ENCODE data around the gene C2orf78. TPM values are rescaled to one million over a fixed set of nuclear protein-coding genes. Genes with fewer than 3 reads are reported as not detected.

C2orf78 gene
- total and polyA plus RNA-seq, 2 of the 4 experiments (the other 2 are of a cell fraction) = 0.03 TPM; not detected in 1

DNA sequence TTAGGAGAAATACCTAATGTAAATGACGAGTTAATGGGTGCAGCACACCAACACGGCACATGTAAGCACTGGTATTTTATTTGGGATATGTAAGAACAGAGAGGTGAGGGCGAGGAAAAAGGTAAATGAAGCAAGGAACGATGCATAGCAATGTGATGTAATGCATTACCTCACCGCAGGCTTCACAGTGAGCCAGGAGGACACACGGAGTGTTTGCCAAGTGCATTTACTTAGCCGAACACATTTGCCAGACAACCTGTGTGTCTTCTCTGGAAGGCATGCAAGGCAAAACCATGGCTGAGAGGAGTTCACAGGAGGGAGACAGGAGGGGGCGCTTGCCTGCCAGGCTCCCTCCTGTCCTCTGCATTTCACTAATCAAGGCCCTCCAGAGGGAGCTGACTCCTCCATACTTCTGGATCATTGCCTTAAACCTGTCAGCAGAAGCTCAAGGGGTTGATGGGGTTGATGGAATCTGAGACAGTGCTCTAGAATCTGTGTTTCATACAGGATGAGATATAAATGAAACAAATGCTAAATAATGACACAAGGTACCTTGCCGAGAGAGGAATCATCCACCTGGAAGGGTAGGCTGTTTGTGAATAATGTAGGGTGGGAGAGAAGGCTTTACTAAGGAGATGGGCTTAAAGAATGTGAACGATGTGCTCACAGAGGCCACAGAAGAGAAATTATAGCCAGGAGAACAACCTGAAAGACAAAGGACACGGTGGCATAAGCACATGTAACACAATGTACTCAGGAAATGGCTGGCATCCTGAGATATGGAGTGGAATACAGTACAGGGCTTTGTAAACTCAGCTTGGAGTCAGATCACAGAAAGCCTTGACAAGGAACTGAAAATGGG, 37.7 kb upstream of the C2orf78 start:
- H3K27me3 ChIP-seq (ENCODE audit: control insufficient read depth, insufficient read depth, low read length) = no peaks in the 10 kb centered on the region
- no peak overlapping the region for H3K4ac ChIP-seq (ENCODE audit: low read depth, low read length)
- H3K79me1 ChIP-seq (ENCODE audit: low read depth in 1 of 2, low read length in 2 of 2) = no peaks in the 10 kb centered on the region
- H3K4me2 ChIP-seq (ENCODE audit: low read depth, low read length) = no peak overlapping the region
- DNase-seq (no peak), ATAC-seq (ENCODE audit: low read depth) (no peak)
- H3K9ac ChIP-seq (ENCODE audit: low read depth, low read length) = no peak overlapping the region
- dilution Hi-C loops (cut with HindIII; ENCODE audit: low sequenced_read_pairs, unreplicated experiment) = no loop called here
- no peaks in the 10 kb centered on the region for H3K4me1 ChIP-seq (ENCODE audit: control insufficient read depth, insufficient read depth, low read length)
- H3K14ac ChIP-seq (replicated peaks; ENCODE audit: low read depth, low read length) = no peak overlapping the region
- H4K20me1 ChIP-seq (ENCODE audit: insufficient read depth, low read length) = no peaks in the 10 kb centered on the region
- H3K9me1 ChIP-seq (ENCODE audit: insufficient read depth, low read length) = no peaks in the 10 kb centered on the region
- no peak overlapping the region for H2BK15ac ChIP-seq (ENCODE audit: low read depth, low read length)
- no peak overlapping the region for H2AFZ ChIP-seq (replicated peaks; ENCODE audit: low read length, poor library complexity)
- no peak overlapping the region for H4K91ac ChIP-seq (ENCODE audit: insufficient read depth, low read depth, low read length)
- no peak overlapping the region for H3K56ac ChIP-seq (ENCODE audit: extremely low read depth, insufficient read depth, low read length)
- no peak overlapping the region for H3K18ac ChIP-seq (ENCODE audit: low read depth, low read length)
- ChIA-PET POLR2A (ENCODE audit: unreplicated experiment) (no interaction called here), CTCF (no interaction called here)
- H3K27ac ChIP-seq (ENCODE audit: insufficient read depth, low read length) = no peak overlapping the region
- peaks cover 21% of the 10 kb centered on the region for H3K36me3 ChIP-seq (ENCODE audit: control insufficient read depth, insufficient read depth, low read length)
- no peak overlapping the region for H2BK20ac ChIP-seq (ENCODE audit: low read depth, low read length)
- H3K23ac ChIP-seq (ENCODE audit: low read depth, low read length) = no peak overlapping the region
- TF ChIP-seq RAD21 (IDR thresholded peaks at IDR 0.05; ENCODE audit: low read length) (no peak), CHD1 (IDR thresholded peaks at IDR 0.05; ENCODE audit: low read depth, low read length) (no peak), POLR2A (IDR thresholded peaks at IDR 0.05; ENCODE audit: low read depth, low read length) (no peak), RFX5 (IDR thresholded peaks at IDR 0.05; ENCODE audit: low read depth, low read length) (no peak), MAFK (IDR thresholded peaks at IDR 0.05; ENCODE audit: low read depth, low read length) (no peak), RCOR1 (IDR thresholded peaks at IDR 0.05; ENCODE audit: insufficient replicate concordance, low read length) (no peak), SMC3 (IDR thresholded peaks at IDR 0.05; ENCODE audit: low read depth, low read length) (no peak), BHLHE40 (IDR thresholded peaks at IDR 0.05; ENCODE audit: low read depth, low read length) (no peak), NFE2L2 (IDR thresholded peaks at IDR 0.05; ENCODE audit: low read depth, low read length) (no peak), MXI1 (IDR thresholded peaks at IDR 0.05; ENCODE audit: borderline replicate concordance, low read depth, low read length) (no peak)
- TF ChIP-seq, protein P1, sequence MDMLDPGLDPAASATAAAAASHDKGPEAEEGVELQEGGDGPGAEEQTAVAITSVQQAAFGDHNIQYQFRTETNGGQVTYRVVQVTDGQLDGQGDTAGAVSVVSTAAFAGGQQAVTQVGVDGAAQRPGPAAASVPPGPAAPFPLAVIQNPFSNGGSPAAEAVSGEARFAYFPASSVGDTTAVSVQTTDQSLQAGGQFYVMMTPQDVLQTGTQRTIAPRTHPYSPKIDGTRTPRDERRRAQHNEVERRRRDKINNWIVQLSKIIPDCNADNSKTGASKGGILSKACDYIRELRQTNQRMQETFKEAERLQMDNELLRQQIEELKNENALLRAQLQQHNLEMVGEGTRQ (IDR thresholded peaks at IDR 0.05; ENCODE audit: low read depth, low read length) = no peak
- TF ChIP-seq, protein P2, sequence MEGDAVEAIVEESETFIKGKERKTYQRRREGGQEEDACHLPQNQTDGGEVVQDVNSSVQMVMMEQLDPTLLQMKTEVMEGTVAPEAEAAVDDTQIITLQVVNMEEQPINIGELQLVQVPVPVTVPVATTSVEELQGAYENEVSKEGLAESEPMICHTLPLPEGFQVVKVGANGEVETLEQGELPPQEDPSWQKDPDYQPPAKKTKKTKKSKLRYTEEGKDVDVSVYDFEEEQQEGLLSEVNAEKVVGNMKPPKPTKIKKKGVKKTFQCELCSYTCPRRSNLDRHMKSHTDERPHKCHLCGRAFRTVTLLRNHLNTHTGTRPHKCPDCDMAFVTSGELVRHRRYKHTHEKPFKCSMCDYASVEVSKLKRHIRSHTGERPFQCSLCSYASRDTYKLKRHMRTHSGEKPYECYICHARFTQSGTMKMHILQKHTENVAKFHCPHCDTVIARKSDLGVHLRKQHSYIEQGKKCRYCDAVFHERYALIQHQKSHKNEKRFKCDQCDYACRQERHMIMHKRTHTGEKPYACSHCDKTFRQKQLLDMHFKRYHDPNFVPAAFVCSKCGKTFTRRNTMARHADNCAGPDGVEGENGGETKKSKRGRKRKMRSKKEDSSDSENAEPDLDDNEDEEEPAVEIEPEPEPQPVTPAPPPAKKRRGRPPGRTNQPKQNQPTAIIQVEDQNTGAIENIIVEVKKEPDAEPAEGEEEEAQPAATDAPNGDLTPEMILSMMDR (conservative IDR thresholded peaks at IDR 0.05; ENCODE audit: low read depth, low read length) = no peak
- H4K5ac ChIP-seq (ENCODE audit: low read depth, low read length) = no peak overlapping the region
- H4K8ac ChIP-seq (ENCODE audit: low read depth in 2 of 2, low read length in 2 of 2) = no peak overlapping the region
- no peak overlapping the region for H2BK5ac ChIP-seq (ENCODE audit: low read depth, low read length, poor library complexity, severe bottlenecking)
- intact Hi-C loops (cut with micrococcal nuclease) = no loop called here
- no TSS peak for BruUV-seq (replicated peaks)
- in situ Hi-C loops (cut with MboI; ENCODE audit: low sequenced_read_pairs) = no loop called here
- H2BK120ac ChIP-seq (ENCODE audit: low read depth, low read length) = no peak overlapping the region
- 100% methylated on average over 6 of the region's 11 CpGs; no CpG with 5 or more reads in 1 of the 2 experiments for WGBS, 2 experiments (ENCODE audit: extremely low coverage in 2 of 2, insufficient read length in 1 of 2)
- H3K9me3 ChIP-seq (ENCODE audit: control insufficient read depth, insufficient read depth, low read length) = no peaks in the 10 kb centered on the region
- no peak overlapping the region for H2AK5ac ChIP-seq (ENCODE audit: low read depth, low read length)
- no peak overlapping the region for H2AK9ac ChIP-seq (replicated peaks; ENCODE audit: low read depth, low read length, poor library complexity)
- H3K4me3 ChIP-seq (ENCODE audit: insufficient read depth, low read depth, low read length) = no peak overlapping the region

Data from IMR-90 (cell line).